ENCODE measurements around the gene CCHCR1. TPM values are rescaled to one million over a fixed set of nuclear protein-coding genes. Genes with fewer than 3 reads are reported as not detected.

CCHCR1 gene
- total RNA-seq, 2 donors from 2014 or later: 11.1 to 31.6 TPM

DNA sequence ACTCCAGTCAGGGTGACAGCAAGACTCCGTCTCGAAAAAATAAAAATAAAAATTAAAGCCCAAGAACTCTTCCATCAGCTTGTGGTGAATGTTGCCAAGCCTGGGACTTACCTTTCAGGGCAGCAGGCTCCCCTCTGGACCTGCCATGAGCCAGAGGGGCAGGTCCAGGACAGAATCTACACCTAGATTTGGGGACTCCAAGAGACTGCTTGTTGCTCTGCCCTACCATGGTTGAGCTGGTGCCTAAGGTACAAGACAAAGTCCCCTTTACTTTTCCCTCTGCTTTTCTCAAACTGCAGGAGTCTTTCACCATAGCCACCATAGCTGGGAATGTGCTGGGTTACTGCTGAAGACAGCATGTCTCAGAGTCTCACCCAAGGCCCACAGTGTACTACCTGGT is 54.5 kb downstream of the CCHCR1 start:
- H3K4me1 ChIP-seq (ENCODE audit: control insufficient read depth in 1 of 2, low read depth in 2 of 2): no peaks in the 10 kb centered on the region
- H3K27ac ChIP-seq: no peak overlapping the region
- TF ChIP-seq, protein P1, sequence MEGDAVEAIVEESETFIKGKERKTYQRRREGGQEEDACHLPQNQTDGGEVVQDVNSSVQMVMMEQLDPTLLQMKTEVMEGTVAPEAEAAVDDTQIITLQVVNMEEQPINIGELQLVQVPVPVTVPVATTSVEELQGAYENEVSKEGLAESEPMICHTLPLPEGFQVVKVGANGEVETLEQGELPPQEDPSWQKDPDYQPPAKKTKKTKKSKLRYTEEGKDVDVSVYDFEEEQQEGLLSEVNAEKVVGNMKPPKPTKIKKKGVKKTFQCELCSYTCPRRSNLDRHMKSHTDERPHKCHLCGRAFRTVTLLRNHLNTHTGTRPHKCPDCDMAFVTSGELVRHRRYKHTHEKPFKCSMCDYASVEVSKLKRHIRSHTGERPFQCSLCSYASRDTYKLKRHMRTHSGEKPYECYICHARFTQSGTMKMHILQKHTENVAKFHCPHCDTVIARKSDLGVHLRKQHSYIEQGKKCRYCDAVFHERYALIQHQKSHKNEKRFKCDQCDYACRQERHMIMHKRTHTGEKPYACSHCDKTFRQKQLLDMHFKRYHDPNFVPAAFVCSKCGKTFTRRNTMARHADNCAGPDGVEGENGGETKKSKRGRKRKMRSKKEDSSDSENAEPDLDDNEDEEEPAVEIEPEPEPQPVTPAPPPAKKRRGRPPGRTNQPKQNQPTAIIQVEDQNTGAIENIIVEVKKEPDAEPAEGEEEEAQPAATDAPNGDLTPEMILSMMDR (IDR thresholded peaks at IDR 0.05): no peak
- no peak overlapping the region for H3K4me3 ChIP-seq
- DNase-seq (ENCODE audit: low spot score) (no peak), ATAC-seq (ENCODE audit: insufficient number of reproducible peaks, low FRiP score, low read depth) (no peak)
- no peaks in the 10 kb centered on the region for H3K9me3 ChIP-seq
- H3K27me3 ChIP-seq (replicated peaks; ENCODE audit: insufficient read depth): no peaks in the 10 kb centered on the region
- no peaks in the 10 kb centered on the region for H3K36me3 ChIP-seq

GRCh38 chr6:31098449-31098938 is 59.1 kb downstream of the CCHCR1 start:
- no peaks in the 10 kb centered on the region for H3K36me3 ChIP-seq
- no peaks in the 10 kb centered on the region for H3K4me1 ChIP-seq (ENCODE audit: control insufficient read depth in 1 of 2, low read depth in 2 of 2)
- no peaks in the 10 kb centered on the region for H3K9me3 ChIP-seq
- H3K4me3 ChIP-seq: no peak overlapping the region
- no peak overlapping the region for H3K27ac ChIP-seq
- TF ChIP-seq, protein P1 (IDR thresholded peaks at IDR 0.05): no peak
- ATAC-seq (ENCODE audit: insufficient number of reproducible peaks, low FRiP score, low read depth) (no peak), DNase-seq (ENCODE audit: low spot score) (no peak)
- H3K27me3 ChIP-seq (replicated peaks; ENCODE audit: insufficient read depth): no peaks in the 10 kb centered on the region

GRCh38 chr6:31096656-31097055 is 60.9 kb downstream of the CCHCR1 start:
- Histone ChIP-seq H3K27me3 (replicated peaks; ENCODE audit: insufficient read depth) (no peaks in the 10 kb centered on the region), H3K4me3 (no peak overlapping the region), H3K4me1 (ENCODE audit: control insufficient read depth in 1 of 2, low read depth in 2 of 2) (no peaks in the 10 kb centered on the region), H3K27ac (no peak overlapping the region), H3K9me3 (no peaks in the 10 kb centered on the region), H3K36me3 (no peaks in the 10 kb centered on the region)
- DNase-seq (ENCODE audit: low spot score) (no peak), ATAC-seq (ENCODE audit: insufficient number of reproducible peaks, low FRiP score, low read depth) (no peak)
- TF ChIP-seq, protein P1 (IDR thresholded peaks at IDR 0.05): no peak

- Histone ChIP-seq H3K27ac (no peak overlapping the region), H3K4me3 (no peak overlapping the region), H3K9me3 (no peaks in the 10 kb centered on the region), H3K27me3 (replicated peaks; ENCODE audit: insufficient read depth) (no peaks in the 10 kb centered on the region), H3K36me3 (no peaks in the 10 kb centered on the region), H3K4me1 (ENCODE audit: control insufficient read depth in 1 of 2, low read depth in 2 of 2) (no peaks in the 10 kb centered on the region)
- ATAC-seq (ENCODE audit: insufficient number of reproducible peaks, low FRiP score, low read depth) (no peak), DNase-seq (ENCODE audit: low spot score) (no peak)
- TF ChIP-seq, protein P1 (IDR thresholded peaks at IDR 0.05): no peak
Measured at GRCh38 chr6:31096215-31096614, 61.4 kb downstream of the CCHCR1 start.

DNA sequence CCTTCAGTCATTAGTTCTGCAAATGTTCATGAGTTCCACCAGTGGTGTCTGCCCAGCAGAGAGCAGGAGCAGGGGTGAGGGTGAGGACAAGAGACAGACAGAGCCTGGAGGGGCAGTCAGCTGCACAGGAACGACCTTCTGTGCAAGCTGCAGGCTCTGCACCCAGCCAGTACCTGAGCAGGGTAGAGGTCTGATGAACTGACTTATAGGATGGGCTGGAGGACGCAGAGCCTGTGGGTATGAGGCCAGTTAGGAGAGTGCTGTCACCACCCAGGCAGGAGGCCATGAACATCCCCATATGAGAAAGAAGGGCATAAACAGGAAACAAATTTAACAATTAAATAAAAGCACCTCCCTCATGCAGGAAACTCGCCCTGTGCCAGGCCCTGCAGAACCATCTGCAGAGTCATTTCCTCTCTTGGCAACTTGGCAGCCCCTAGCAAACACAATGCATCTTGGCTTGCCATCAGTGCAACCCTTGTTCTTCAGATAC is 63.2 kb downstream of the CCHCR1 start:
- H3K4me3 ChIP-seq: no peak overlapping the region
- H3K9me3 ChIP-seq: no peaks in the 10 kb centered on the region
- ATAC-seq (ENCODE audit: insufficient number of reproducible peaks, low FRiP score, low read depth): no peak
- no peaks in the 10 kb centered on the region for H3K27me3 ChIP-seq (replicated peaks; ENCODE audit: insufficient read depth)
- no peaks in the 10 kb centered on the region for H3K4me1 ChIP-seq (ENCODE audit: control insufficient read depth in 1 of 2, low read depth in 2 of 2)
- no peaks in the 10 kb centered on the region for H3K36me3 ChIP-seq
- no peak overlapping the region for H3K27ac ChIP-seq
- DNase-seq (ENCODE audit: low spot score): no peak
- TF ChIP-seq, protein P1 (IDR thresholded peaks at IDR 0.05): no peak

Measured in thoracic aorta (tissue), 2 donors.